Fibroblast of the aortic adventitia (primary cell): ENCODE results near the gene GEMIN8. TPM values are rescaled to one million over a fixed set of nuclear protein-coding genes. Genes with fewer than 3 reads are reported as not detected.
A peak's percentile ranks its signal among the peaks of the same experiment; 100 is the strongest.

Experiments
- DNase-seq: peaks from one replicate; pipeline ENCODE4 v3.0.0-alpha.2; 2010; ENCODE audit warnings: low read depth
- H3K4me3 ChIP-seq: 2 replicates; pipeline ENCODE4 v1.5.1; 2011; ENCODE audit warnings: low read depth, mild to moderate bottlenecking, control low read depth, low read length, moderate library complexity
- total RNA-seq: library from RNA; depleted of rRNA; stranded (reverse); fragments of >200 nt; gene quantifications from 2 replicates; pipeline ENCODE4 v1.2.3, GENCODE V29; 2012; ENCODE audit warnings: low replicate concordance
- TF ChIP-seq, protein P1 (sequence below): IDR thresholded peaks from 2 replicates; pipeline ENCODE4 v1.5.1; 2011; ENCODE audit warnings: mild to moderate bottlenecking, low read length, control low read depth, inconsistent platforms; ENCODE audit not compliant: insufficient read depth

The GEMIN8 gene
- total RNA-seq, 1 donor, result 16.6 TPM

GRCh38 chrX:14006540-14006939 lies 23.2 kb downstream of the GEMIN8 start:
- no peak for DNase-seq
- no peak overlapping the region for H3K4me3 ChIP-seq
- TF ChIP-seq, protein P1, sequence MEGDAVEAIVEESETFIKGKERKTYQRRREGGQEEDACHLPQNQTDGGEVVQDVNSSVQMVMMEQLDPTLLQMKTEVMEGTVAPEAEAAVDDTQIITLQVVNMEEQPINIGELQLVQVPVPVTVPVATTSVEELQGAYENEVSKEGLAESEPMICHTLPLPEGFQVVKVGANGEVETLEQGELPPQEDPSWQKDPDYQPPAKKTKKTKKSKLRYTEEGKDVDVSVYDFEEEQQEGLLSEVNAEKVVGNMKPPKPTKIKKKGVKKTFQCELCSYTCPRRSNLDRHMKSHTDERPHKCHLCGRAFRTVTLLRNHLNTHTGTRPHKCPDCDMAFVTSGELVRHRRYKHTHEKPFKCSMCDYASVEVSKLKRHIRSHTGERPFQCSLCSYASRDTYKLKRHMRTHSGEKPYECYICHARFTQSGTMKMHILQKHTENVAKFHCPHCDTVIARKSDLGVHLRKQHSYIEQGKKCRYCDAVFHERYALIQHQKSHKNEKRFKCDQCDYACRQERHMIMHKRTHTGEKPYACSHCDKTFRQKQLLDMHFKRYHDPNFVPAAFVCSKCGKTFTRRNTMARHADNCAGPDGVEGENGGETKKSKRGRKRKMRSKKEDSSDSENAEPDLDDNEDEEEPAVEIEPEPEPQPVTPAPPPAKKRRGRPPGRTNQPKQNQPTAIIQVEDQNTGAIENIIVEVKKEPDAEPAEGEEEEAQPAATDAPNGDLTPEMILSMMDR, result no peak

DNA sequence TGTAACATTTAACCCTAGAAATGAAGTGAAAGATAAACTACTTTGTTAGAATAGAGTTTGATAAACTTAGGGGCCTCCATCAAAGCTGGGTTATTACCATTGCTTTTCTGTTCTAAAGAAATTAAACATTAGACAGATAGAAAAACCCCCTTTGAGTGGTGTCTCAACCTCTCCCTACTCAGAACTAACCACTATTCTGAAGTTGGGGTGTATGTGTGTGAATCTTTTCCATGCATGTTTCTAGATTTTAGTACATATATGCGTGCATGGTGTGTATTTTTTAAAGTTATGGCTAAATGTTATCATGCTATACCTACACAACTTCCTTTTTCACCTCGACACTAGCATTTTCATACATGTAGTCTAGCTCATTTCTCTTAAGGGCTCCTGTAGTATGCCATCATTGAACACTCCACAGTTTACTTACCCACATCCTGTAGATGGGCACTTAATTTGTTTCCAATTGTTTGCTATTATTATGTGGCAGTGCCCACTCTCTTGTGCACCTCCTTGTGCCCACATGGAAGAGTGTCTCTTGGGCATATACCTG lies 25.7 kb downstream of the GEMIN8 start:
- TF ChIP-seq, protein P1, result no peak
- no peak for DNase-seq
- H3K4me3 ChIP-seq, result no peak overlapping the region

DNA sequence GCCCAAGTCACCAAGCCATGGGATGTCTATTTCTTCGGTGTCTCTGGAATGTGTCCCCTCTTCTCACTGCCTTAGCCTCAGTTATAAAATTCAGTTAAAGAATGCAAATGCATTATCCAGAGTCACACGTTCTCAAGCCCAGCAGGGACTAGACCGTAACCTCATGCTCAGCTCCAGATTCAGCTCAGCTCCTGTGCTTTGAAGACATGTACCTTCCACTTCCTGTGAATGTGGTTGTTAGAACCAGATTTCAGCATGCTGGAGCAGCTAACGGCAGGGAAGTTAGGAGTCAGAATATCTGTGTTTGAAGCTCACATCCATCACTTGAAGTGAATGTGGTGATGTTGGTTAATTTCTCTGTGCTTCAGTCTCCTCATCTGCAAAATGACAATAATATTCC lies 26.7 kb downstream of the GEMIN8 start:
- no peak for DNase-seq
- TF ChIP-seq, protein P1, result no peak
- H3K4me3 ChIP-seq, result no peak overlapping the region

DNA sequence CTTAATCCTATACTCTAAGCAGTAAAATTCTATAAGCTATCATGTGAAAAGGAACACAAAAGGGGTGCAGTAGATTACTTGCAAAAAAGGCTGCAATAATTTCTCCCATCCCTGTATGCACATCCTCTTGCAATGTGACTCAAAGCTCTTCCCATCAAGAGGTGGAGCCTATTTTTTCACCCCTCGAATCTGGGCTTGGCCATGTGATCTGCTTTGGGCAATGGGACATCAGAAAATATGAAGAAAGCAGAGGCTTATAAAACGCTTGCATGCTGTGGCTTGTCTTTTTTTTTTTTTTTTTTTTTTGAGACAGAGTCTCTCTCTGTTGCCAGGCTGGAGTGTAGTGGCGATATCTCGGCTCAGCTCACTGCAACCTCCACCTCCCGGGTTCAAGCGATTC lies 33.0 kb downstream of the GEMIN8 start:
- DNase-seq, result no peak
- TF ChIP-seq, protein P1, result no peak

DNA sequence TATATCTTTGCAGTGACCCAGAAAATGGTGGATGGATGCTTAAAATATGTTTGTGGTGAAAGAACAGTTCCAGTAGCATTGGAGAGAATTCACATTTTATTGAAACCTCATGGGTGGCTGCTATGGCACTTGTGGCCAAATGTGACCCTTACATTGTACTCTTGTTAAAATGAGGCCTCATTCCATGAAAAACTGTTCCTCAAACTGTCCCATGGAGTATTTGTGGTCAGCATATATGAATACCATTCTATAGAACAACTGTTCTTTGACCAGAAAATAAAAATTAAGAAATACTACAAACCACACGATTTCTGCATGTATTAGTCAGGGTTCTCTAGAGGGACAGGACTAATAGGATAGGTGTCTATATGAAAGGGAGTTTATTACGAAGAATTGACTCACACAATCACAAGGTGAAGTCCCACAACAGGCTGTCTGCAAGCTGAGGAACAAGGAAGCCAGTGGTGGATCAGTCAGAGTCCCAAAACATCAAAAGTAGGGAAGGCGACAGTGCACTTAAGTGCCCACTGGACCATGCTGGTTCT lies 35.1 kb downstream of the GEMIN8 start:
- no peak overlapping the region for H3K4me3 ChIP-seq
- no peak for DNase-seq
- TF ChIP-seq, protein P1, result no peak

More for the DNA sequence above, 33.0 kb downstream of the GEMIN8 start:
- H3K4me3 ChIP-seq, result no peak overlapping the region

DNA sequence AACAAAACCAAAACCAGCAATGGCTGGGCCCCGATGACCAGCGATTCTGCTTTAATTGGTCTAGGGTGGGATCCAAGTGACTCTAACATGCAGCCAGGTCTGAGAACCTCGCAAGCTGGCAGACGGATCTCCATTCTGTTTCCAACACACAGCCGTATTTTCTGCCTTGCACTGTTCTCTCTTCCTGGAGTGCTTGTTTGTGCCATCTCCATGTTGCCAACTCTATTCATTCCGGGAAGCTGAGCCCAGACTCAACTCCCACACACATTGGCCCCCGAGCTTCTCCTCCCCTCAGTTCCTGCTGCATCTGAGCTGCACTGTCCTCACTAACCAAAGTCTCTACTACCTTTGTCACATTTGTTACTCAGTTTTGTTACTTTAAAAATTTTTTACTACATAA lies 35.6 kb downstream of the GEMIN8 start:
- TF ChIP-seq, protein P1, result no peak
- peak; percentile 2 for DNase-seq
- H3K4me3 ChIP-seq, result no peak overlapping the region
